Prostate gland (tissue), 2 donors: Measurements from ENCODE around the gene MEGF8. TPM values are rescaled to one million over a fixed set of nuclear protein-coding genes. Genes with fewer than 3 reads are reported as not detected.
"Not testable (repeated sequence)": the region's sequence is repeated elsewhere in the genome, so short reads cannot be mapped to it uniquely, and the experiment has no call there.

Experiments used
- DNase-seq: peaks from one replicate; pipeline ENCODE4 v3.0.0-alpha.2; 2019; ENCODE audit warnings: low spot score
- H3K27ac ChIP-seq, 2 donors: fragments of 200-600 bp; sonication (generic); 2 replicates each; pipeline ENCODE4 v1.5.1; 2017 to 2019
- H3K27me3 ChIP-seq: fragments of 200-600 bp; sonication (generic); replicated peaks from 2 replicates; pipeline ENCODE4 v1.5.1; 2019; ENCODE audit not compliant: insufficient read depth
- H3K36me3 ChIP-seq, 2 donors: fragments of 200-600 bp; sonication (generic); 1 replicate in 1 of 2; 2 replicates in 1 of 2; pipeline versions ENCODE4 v1.5.1 to v1.8.1; 2017 to 2019
- H3K4me1 ChIP-seq: fragments of 200-600 bp; sonication (generic); replicated peaks from 2 replicates; pipeline ENCODE4 v1.5.1; 2019
- H3K4me3 ChIP-seq, 2 donors: fragments of 200-600 bp; sonication (generic); 2 replicates each; pipeline ENCODE4 v1.5.1; 2017 to 2019
- H3K9me3 ChIP-seq: fragments of 200-600 bp; sonication (generic); 2 replicates; pipeline ENCODE4 v1.5.1; 2017
- CTCF ChIP-seq, 4 experiments: fragments of 200-600 bp in 2 of 4; fragments of 450-650 bp in 2 of 4; sonication (generic) in 2 of 4; IDR thresholded peaks; 1 replicate in 3 of 4; 2 replicates in 1 of 4; pipeline ENCODE4 v1.5.1; 2016 to 2019; ENCODE audit warnings: antibody characterized with exemption in 4 of 4, mild to moderate bottlenecking in 2 of 4, moderate library complexity in 2 of 4
- POLR2A ChIP-seq: fragments of 450-650 bp; IDR thresholded peaks from one replicate; pipeline ENCODE4 v1.6.1; 2016; ENCODE audit warnings: antibody characterized with exemption, mild to moderate bottlenecking
- POLR2AphosphoS5 ChIP-seq: sonication (generic); formaldehyde crosslinking; IDR thresholded peaks from one replicate; pipeline ENCODE4 v1.6.1; 2017; ENCODE audit warnings: antibody characterized with exemption
- WGBS: methylation state at CpG from one replicate; pipeline ENCODE4 v1.1.5; 2018; 5-methylcytosine and 5-hydroxymethylcytosine counted together
- intact Hi-C: fragments of 100-400 bp; cut with DNase I; formaldehyde crosslinking; loops from one replicate; pipeline ENCODE4 v1.14.2; 2022
- total RNA-seq, 2 donors: library from RNA; depleted of rRNA; stranded (reverse); fragments of >200 nt; gene quantifications; one replicate each; pipeline ENCODE4 v1.1.0, GENCODE V29; 2016

Gene MEGF8
- total RNA-seq, 2 donors from 2014 or later = 22.8 to 30.7 TPM

GRCh38 chr19:42327381-42327780 lies 1.9 kb downstream of the MEGF8 start:
- no peaks in the 10 kb centered on the region for H3K9me3 ChIP-seq
- WGBS = 84% methylated on average over 5 of the region's 5 CpGs
- no peak for TF ChIP-seq CTCF (IDR thresholded peaks at IDR 0.05)
- TF ChIP-seq POLR2A = no peak
- TF ChIP-seq POLR2AphosphoS5 = no peak
- H3K4me1 ChIP-seq = peaks cover 12% of the 10 kb centered on the region
- DNase-seq = no peak
- no peaks in the 10 kb centered on the region for H3K36me3 ChIP-seq
- intact Hi-C loops = loop anchor here (5.0 kb wide), 1 partner anchor 70 kb away; no protein-coding TSS in a partner anchor
- H3K27ac ChIP-seq = no peak overlapping the region
- peaks cover 5% of the 10 kb centered on the region for H3K27me3 ChIP-seq
- H3K4me3 ChIP-seq = no peak overlapping the region

GRCh38 chr19:42328106-42328505 lies 2.7 kb downstream of the MEGF8 start:
- Histone ChIP-seq H3K27me3 (peaks cover 4% of the 10 kb centered on the region), H3K36me3 (no peaks in the 10 kb centered on the region), H3K27ac (no peak overlapping the region), H3K4me3 (no peak overlapping the region), H3K4me1 (peaks cover 12% of the 10 kb centered on the region), H3K9me3 (no peaks in the 10 kb centered on the region)
- TF ChIP-seq CTCF (IDR thresholded peaks at IDR 0.05) (no peak), POLR2AphosphoS5 (no peak), POLR2A (no peak)
- 43% methylated on average over 1 of the region's 1 CpG for WGBS
- no peak for DNase-seq
- intact Hi-C loops = loop anchor here (5.0 kb wide), 1 partner anchor 69 kb away; no protein-coding TSS in a partner anchor

GRCh38 chr19:42328854-42329253 lies 3.4 kb downstream of the MEGF8 start:
- no peaks in the 10 kb centered on the region for H3K36me3 ChIP-seq
- no peaks in the 10 kb centered on the region for H3K9me3 ChIP-seq
- peaks cover 2% of the 10 kb centered on the region for H3K27me3 ChIP-seq
- H3K4me3 ChIP-seq = no peak overlapping the region
- H3K27ac ChIP-seq = no peak overlapping the region
- intact Hi-C loops = loop anchor here (5.0 kb wide), 1 partner anchor 68 kb away; no protein-coding TSS in a partner anchor
- DNase-seq = no peak
- H3K4me1 ChIP-seq = peaks cover 12% of the 10 kb centered on the region
- TF ChIP-seq POLR2A (no peak), POLR2AphosphoS5 (no peak), CTCF (IDR thresholded peaks at IDR 0.05) (no peak)
- WGBS = 73% methylated on average over 2 of the region's 2 CpGs

GRCh38 chr19:42330241-42330711 lies 4.8 kb downstream of the MEGF8 start:
- Histone ChIP-seq H3K9me3 (no peaks in the 10 kb centered on the region), H3K4me1 (peaks cover 4% of the 10 kb centered on the region), H3K27ac (no peak overlapping the region), H3K4me3 (no peak overlapping the region), H3K36me3 (no peaks in the 10 kb centered on the region), H3K27me3 (no peaks in the 10 kb centered on the region)
- WGBS = 57% methylated on average over 2 of the region's 2 CpGs
- intact Hi-C loops = no loop called here
- TF ChIP-seq CTCF (IDR thresholded peaks at IDR 0.05) (no peak), POLR2A (no peak), POLR2AphosphoS5 (no peak)
- DNase-seq = no peak

GRCh38 chr19:42331333-42331732 lies 5.9 kb downstream of the MEGF8 start:
- H3K4me3 ChIP-seq, intact Hi-C loops, H3K9me3 ChIP-seq, H3K36me3 ChIP-seq, DNase-seq, H3K27ac ChIP-seq, H3K4me1 ChIP-seq, H3K27me3 ChIP-seq: not testable (repeated sequence)
- WGBS = 67% methylated on average over 3 of the region's 3 CpGs
